H1 (cell line): Measurements from ENCODE around the gene DNAL1. TPM values are rescaled to one million over a fixed set of nuclear protein-coding genes. Genes with fewer than 3 reads are reported as not detected.

Experiments
- CBX5 ChIP-seq: fragments of 300-800, 300-1000 bp; sonication (generic); IDR thresholded peaks from 2 replicates; pipeline ENCODE4 v1.7.1; 2016; ENCODE audit warnings: antibody characterized with exemption, low read length, low read depth
- CEBPB ChIP-seq: IDR thresholded peaks from 2 replicates; pipeline ENCODE4 v1.6.1; 2012; ENCODE audit warnings: low read depth, low read length
- EP300 ChIP-seq, 2 experiments: IDR thresholded peaks; 1 replicate in 1 of 2; 2 replicates in 1 of 2; pipeline ENCODE4 v1.6.1; 2011 to 2012; ENCODE audit warnings: low read depth in 2 of 2, low read length in 2 of 2, mild to moderate bottlenecking in 2 of 2, borderline replicate concordance in 1 of 2, inconsistent platforms in 1 of 2, moderate library complexity in 1 of 2
- HDAC2 ChIP-seq, 2 experiments: fragments of 300-600 bp in 1 of 2; sonication (generic) in 1 of 2; IDR thresholded peaks; 2 replicates each; pipeline ENCODE4 v1.6.1; 2011 to 2012; ENCODE audit warnings: low read depth in 2 of 2, low read length in 2 of 2, mild to moderate bottlenecking in 2 of 2, moderate library complexity in 2 of 2, borderline replicate concordance in 1 of 2, inconsistent platforms in 1 of 2
- POLR2AphosphoS5 ChIP-seq: IDR thresholded peaks from 2 replicates; pipeline ENCODE4 v1.6.1; 2011; ENCODE audit warnings: low read depth, low read length
- polyA plus RNA-seq, 7 experiments: library from polyadenylated mRNA; depleted of rRNA in 3 of 7; stranded (reverse) in 5 of 7; unstranded in 2 of 7; fragments of >200 nt in 5 of 7; fragments of 200-250 nt in 2 of 7; gene quantifications; 1 replicate in 5 of 7; 2 replicates in 1 of 7; 4 replicates in 1 of 7; pipeline versions ENCODE4 v1.2.1 to v1.2.3, GENCODE V29; 2011 to 2013; ENCODE audit warnings: missing spikeins in 2 of 7, mixed read lengths in 2 of 7
- total RNA-seq: library from RNA; stranded (reverse); fragmentation: NEBNext Ultra II Directional; extraction: Animal tissue kit (Norgen Biotek cat#: 25700); gene quantifications from 2 replicates; pipeline ENCODE4 v1.2.1, GENCODE V29; 2021

Gene DNAL1
- total and polyA plus RNA-seq, 2 of the 8 experiments (the other 6 are each of a cell fraction or from before 2014, with no cell fraction given): 2.8 to 16.8 TPM

DNA sequence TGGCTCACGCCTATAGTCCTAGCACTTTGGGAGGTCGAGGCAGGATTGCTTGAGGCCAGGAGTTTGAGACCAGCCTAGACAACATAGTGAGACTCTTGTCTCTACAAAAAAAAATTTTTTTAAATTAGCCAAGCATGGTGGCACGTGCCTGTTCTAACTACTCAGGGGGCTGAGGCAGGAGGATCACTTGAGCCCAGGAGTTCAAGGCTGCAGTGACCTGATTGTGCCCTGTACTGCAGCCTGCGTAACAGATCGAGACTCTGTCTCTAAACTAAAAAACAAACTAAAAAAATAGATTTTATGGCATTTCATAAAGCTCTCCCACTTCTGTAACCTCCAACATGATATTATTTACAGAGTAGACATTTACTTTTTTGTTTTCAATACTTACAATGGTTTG is 39.8 kb downstream of the DNAL1 start (continued):
- TF ChIP-seq CEBPB: no peak
- TF ChIP-seq POLR2AphosphoS5: no peak
- TF ChIP-seq CBX5: no peak
- no peak for TF ChIP-seq HDAC2 (IDR thresholded peaks at IDR 0.05; ENCODE audit: borderline replicate concordance in 1 of 2, low read depth in 2 of 2, low read length in 2 of 2)
- no peak for TF ChIP-seq EP300 (IDR thresholded peaks at IDR 0.05; ENCODE audit: borderline replicate concordance in 1 of 2, low read depth in 2 of 2, low read length in 2 of 2)
